ENCODE results near the gene MUC13.

Gene MUC13

GRCh38 chr3:124858275-124858674 is 76.3 kb downstream of the MUC13 start:
- TF ChIP-seq POLR2AphosphoS5 (IDR thresholded peaks at IDR 0.05; ENCODE audit: low read depth, low read length): no peak
- TF ChIP-seq TAF1 (IDR thresholded peaks at IDR 0.05; ENCODE audit: borderline replicate concordance, insufficient read depth, low read length): no peak
- no peak for TF ChIP-seq SIN3A (IDR thresholded peaks at IDR 0.05; ENCODE audit: borderline replicate concordance, insufficient read depth, low read length)
- TF ChIP-seq REST (IDR thresholded peaks at IDR 0.05; ENCODE audit: insufficient read depth in 1 of 2, low read depth in 2 of 2, low read length in 2 of 2): no peak
- TF ChIP-seq FOXP2 (optimal IDR thresholded peaks at IDR 0.05; ENCODE audit: borderline replicate concordance, extremely low read depth, extremely low read length, insufficient read depth): no peak

- TF ChIP-seq FOXP2 (optimal IDR thresholded peaks at IDR 0.05; ENCODE audit: borderline replicate concordance, extremely low read depth, extremely low read length, insufficient read depth): no peak
- no peak for TF ChIP-seq POLR2AphosphoS5 (IDR thresholded peaks at IDR 0.05; ENCODE audit: low read depth, low read length)
- TF ChIP-seq REST (IDR thresholded peaks at IDR 0.05; ENCODE audit: insufficient read depth in 1 of 2, low read depth in 2 of 2, low read length in 2 of 2): no peak
- TF ChIP-seq SIN3A (IDR thresholded peaks at IDR 0.05; ENCODE audit: borderline replicate concordance, insufficient read depth, low read length): no peak
- TF ChIP-seq TAF1 (IDR thresholded peaks at IDR 0.05; ENCODE audit: borderline replicate concordance, insufficient read depth, low read length): no peak
Observed at GRCh38 chr3:124856677-124857076, 77.9 kb downstream of the MUC13 start.
